Measurements from ENCODE around the gene RGL2. TPM values are rescaled to one million over a fixed set of nuclear protein-coding genes. Genes with fewer than 3 reads are reported as not detected.

RGL2 gene
- total and polyA plus RNA-seq, 2 of the 13 experiments (the other 11 are each of a cell fraction or from before 2014, with no cell fraction given), result 22.9 to 47.4 TPM

DNA sequence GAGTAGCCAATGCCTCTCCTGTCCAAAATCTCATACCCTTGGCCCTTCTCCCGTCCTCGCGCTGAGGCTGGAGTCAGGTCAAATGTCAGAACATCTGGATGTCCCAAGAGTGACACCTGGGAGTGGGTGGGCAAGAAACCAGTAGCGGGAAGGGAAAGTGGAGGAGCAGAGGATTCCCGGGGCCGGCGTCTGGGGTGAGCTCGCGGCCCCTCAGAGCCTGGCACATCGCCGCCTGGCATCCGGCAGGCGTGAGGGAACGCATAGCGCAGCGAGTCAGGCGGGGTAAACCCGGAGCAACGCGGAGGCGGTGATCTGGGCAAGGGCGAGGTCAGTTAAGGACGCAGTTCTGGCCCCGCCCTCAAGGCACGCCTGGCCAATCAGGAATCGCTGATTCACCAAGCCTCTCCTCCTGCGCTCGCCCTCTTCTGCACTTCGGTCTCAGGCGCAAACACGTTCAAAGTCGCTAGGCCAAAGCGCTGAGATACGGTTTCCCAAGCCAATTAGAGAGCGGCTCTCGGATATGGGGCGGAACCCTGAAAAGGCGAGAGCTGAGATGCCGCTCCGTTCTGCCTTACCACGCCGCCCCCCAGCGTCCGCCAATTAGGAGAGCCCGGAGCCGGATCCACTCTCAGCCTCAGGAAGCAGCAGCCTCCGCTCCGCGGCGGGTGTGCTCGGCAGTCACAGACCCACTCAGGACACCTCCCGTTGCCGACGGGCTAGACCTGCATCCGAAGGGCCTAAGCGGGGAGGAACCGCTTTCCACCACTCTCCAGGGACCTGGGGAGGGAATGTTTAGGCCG lies 49.6 kb downstream of the RGL2 start (continued):
- TF ChIP-seq ZHX2 (IDR thresholded peaks at IDR 0.05; ENCODE audit: low read depth), result no peak
- peak; percentile 54; the same call in 1 of the 2 replicates for TF ChIP-seq ZHX2 (CRISPR knock-in tag; IDR thresholded peaks at IDR 0.05; ENCODE audit: borderline replicate concordance)
- no peak for TF ChIP-seq ZKSCAN5 (CRISPR knock-in tag; IDR thresholded peaks at IDR 0.05)
- no peak; the same call in 1 of the 2 replicates for TF ChIP-seq ZNF101 (CRISPR knock-in tag; IDR thresholded peaks at IDR 0.05; ENCODE audit: borderline replicate concordance, low read depth)
- TF ChIP-seq, protein P1, sequence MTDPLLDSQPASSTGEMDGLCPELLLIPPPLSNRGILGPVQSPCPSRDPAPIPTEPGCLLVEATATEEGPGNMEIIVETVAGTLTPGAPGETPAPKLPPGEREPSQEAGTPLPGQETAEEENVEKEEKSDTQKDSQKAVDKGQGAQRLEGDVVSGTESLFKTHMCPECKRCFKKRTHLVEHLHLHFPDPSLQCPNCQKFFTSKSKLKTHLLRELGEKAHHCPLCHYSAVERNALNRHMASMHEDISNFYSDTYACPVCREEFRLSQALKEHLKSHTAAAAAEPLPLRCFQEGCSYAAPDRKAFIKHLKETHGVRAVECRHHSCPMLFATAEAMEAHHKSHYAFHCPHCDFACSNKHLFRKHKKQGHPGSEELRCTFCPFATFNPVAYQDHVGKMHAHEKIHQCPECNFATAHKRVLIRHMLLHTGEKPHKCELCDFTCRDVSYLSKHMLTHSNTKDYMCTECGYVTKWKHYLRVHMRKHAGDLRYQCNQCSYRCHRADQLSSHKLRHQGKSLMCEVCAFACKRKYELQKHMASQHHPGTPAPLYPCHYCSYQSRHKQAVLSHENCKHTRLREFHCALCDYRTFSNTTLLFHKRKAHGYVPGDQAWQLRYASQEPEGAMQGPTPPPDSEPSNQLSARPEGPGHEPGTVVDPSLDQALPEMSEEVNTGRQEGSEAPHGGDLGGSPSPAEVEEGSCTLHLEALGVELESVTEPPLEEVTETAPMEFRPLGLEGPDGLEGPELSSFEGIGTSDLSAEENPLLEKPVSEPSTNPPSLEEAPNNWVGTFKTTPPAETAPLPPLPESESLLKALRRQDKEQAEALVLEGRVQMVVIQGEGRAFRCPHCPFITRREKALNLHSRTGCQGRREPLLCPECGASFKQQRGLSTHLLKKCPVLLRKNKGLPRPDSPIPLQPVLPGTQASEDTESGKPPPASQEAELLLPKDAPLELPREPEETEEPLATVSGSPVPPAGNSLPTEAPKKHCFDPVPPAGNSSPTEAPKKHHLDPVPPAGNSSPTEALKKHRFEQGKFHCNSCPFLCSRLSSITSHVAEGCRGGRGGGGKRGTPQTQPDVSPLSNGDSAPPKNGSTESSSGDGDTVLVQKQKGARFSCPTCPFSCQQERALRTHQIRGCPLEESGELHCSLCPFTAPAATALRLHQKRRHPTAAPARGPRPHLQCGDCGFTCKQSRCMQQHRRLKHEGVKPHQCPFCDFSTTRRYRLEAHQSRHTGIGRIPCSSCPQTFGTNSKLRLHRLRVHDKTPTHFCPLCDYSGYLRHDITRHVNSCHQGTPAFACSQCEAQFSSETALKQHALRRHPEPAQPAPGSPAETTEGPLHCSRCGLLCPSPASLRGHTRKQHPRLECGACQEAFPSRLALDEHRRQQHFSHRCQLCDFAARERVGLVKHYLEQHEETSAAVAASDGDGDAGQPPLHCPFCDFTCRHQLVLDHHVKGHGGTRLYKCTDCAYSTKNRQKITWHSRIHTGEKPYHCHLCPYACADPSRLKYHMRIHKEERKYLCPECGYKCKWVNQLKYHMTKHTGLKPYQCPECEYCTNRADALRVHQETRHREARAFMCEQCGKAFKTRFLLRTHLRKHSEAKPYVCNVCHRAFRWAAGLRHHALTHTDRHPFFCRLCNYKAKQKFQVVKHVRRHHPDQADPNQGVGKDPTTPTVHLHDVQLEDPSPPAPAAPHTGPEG (CRISPR knock-in tag; IDR thresholded peaks at IDR 0.05), result peak; percentile 62
- TF ChIP-seq PAF1 (CRISPR knock-in tag; IDR thresholded peaks at IDR 0.05), result no peak; the same call in none of the 2 replicates
- no peak; the same call in 1 of the 2 replicates for TF ChIP-seq RERE (CRISPR knock-in tag; IDR thresholded peaks at IDR 0.05; ENCODE audit: low read depth)
- TF ChIP-seq, protein P2, sequence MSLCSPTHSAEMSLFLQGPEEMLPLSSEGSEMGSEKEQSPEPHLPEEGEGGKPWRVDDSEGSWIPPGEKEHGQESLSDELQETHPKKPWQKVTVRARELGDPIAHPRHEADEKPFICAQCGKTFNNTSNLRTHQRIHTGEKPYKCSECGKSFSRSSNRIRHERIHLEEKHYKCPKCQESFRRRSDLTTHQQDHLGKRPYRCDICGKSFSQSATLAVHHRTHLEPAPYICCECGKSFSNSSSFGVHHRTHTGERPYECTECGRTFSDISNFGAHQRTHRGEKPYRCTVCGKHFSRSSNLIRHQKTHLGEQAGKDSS (CRISPR knock-in tag; IDR thresholded peaks at IDR 0.05; ENCODE audit: borderline replicate concordance, low read depth), result no peak

Data from HepG2 (cell line).